KBM-7 (cell line): Measurements from ENCODE around the gene MTMR12.

Source experiments
- DNase-seq: peaks from one replicate; pipeline ENCODE4 v3.0.0-alpha.2; 2015
- in situ Hi-C: fragments of 300-500 bp; cut with MboI; formaldehyde crosslinking; loops from 2 replicates; pipeline ENCODE4 v1.14.3; 2020; ENCODE audit warnings: low sequenced_read_pairs, low pct_unique_long_range_greater_than_20kb, mixed read lengths

The MTMR12 gene

GRCh38 chr5:32251871-32252458 is 60.8 kb downstream of the MTMR12 start:
- in situ Hi-C loops, result no loop called here
- peak; percentile 23 for DNase-seq

GRCh38 chr5:32249668-32250067 is 63.1 kb downstream of the MTMR12 start:
- in situ Hi-C loops, result no loop called here
- no peak for DNase-seq

GRCh38 chr5:32245742-32246141 is 67.0 kb downstream of the MTMR12 start:
- in situ Hi-C loops, result no loop called here
- no peak for DNase-seq

GRCh38 chr5:32244017-32244416 is 68.7 kb downstream of the MTMR12 start:
- in situ Hi-C loops, result no loop called here

GRCh38 chr5:32241034-32241783 is 71.5 kb downstream of the MTMR12 start:
- no peak for DNase-seq
- in situ Hi-C loops, result no loop called here

More at GRCh38 chr5:32244017-32244416, 68.7 kb downstream of the MTMR12 start:
- no peak for DNase-seq

- in situ Hi-C loops, result no loop called here
- DNase-seq, result no peak
Observed at GRCh38 chr5:32239385-32239784, 73.4 kb downstream of the MTMR12 start.

GRCh38 chr5:32233696-32234447 is 78.9 kb downstream of the MTMR12 start:
- in situ Hi-C loops, result no loop called here
- DNase-seq, result peak; percentile 57

- in situ Hi-C loops, result no loop called here
- DNase-seq, result no peak
Observed at GRCh38 chr5:32233220-32233695, 79.5 kb downstream of the MTMR12 start.

- in situ Hi-C loops, result no loop called here
- DNase-seq, result peak; percentile 86
Observed at GRCh38 chr5:32232441-32233219, 80.1 kb downstream of the MTMR12 start.

GRCh38 chr5:32231929-32232328 is 80.8 kb downstream of the MTMR12 start:
- in situ Hi-C loops, result no loop called here
- DNase-seq, result peak; percentile 65

- in situ Hi-C loops, result no loop called here
- DNase-seq, result peak; percentile 80
Observed at GRCh38 chr5:32231241-32231640, 81.5 kb downstream of the MTMR12 start.

GRCh38 chr5:32230356-32231099 is 82.2 kb downstream of the MTMR12 start:
- in situ Hi-C loops, result no loop called here
- peak; percentile 64 for DNase-seq

GRCh38 chr5:32229586-32229985 is 83.2 kb downstream of the MTMR12 start:
- in situ Hi-C loops, result no loop called here

GRCh38 chr5:32228816-32229215 is 83.9 kb downstream of the MTMR12 start:
- no peak for DNase-seq
- in situ Hi-C loops, result no loop called here

More at GRCh38 chr5:32229586-32229985, 83.2 kb downstream of the MTMR12 start:
- DNase-seq, result no peak

- in situ Hi-C loops, result no loop called here
- DNase-seq, result no peak
Observed at GRCh38 chr5:32225445-32225844, 87.3 kb downstream of the MTMR12 start.

- in situ Hi-C loops, result no loop called here
- DNase-seq, result no peak
Observed at GRCh38 chr5:32223972-32224609, 88.6 kb downstream of the MTMR12 start.

- in situ Hi-C loops, result no loop called here
- no peak for DNase-seq
Observed at GRCh38 chr5:32222723-32223470, 89.8 kb downstream of the MTMR12 start.
